Upper lobe of left lung (tissue), 6 donors: ENCODE data around the gene KAZN. TPM values are rescaled to one million over a fixed set of nuclear protein-coding genes. Genes with fewer than 3 reads are reported as not detected.

ENCODE experiments used
- ATAC-seq, 2 donors: fragments of 200-7000 bp; cut with Tn5 transposase; one replicate each; pipeline ENCODE4 v1.9.1; 2022; ENCODE audit warnings: mild to moderate bottlenecking in 2 of 2, moderate library complexity in 2 of 2; ENCODE audit not compliant: low FRiP score in 2 of 2
- DNase-seq, 2 donors: peaks; one replicate each; pipeline ENCODE4 v3.0.0-alpha.2; 2019 to 2020
- H3K27ac ChIP-seq, 4 donors: fragments of 200-600 bp; sonication (generic); one replicate each; pipeline ENCODE4 v1.5.1; 2016 to 2019
- H3K27me3 ChIP-seq, 4 donors: fragments of 200-600 bp; sonication (generic); one replicate each; pipeline ENCODE4 v1.5.1; 2017 to 2019
- H3K36me3 ChIP-seq, 4 donors: fragments of 200-600 bp; sonication (generic); one replicate each; pipeline ENCODE4 v1.5.1; 2016 to 2019
- H3K4me1 ChIP-seq, 4 donors: fragments of 200-600 bp; sonication (generic); one replicate each; pipeline ENCODE4 v1.5.1; 2018 to 2019
- H3K4me3 ChIP-seq, 4 donors: fragments of 200-600 bp; sonication (generic); one replicate each; pipeline ENCODE4 v1.5.1; 2017 to 2019; ENCODE audit warnings: mild to moderate bottlenecking in 2 of 4, moderate library complexity in 1 of 4
- H3K9me3 ChIP-seq, 4 donors: fragments of 200-600 bp; sonication (generic); one replicate each; pipeline ENCODE4 v1.5.1; 2018 to 2019
- EP300 ChIP-seq, 4 donors: sonication (generic); formaldehyde crosslinking; IDR thresholded peaks; one replicate each; pipeline ENCODE4 v1.5.1; 2017; ENCODE audit warnings: antibody characterized with exemption in 4 of 4, control low read depth in 2 of 4
- POLR2A ChIP-seq, 4 donors: fragments of 450-650 bp; IDR thresholded peaks; one replicate each; pipeline ENCODE4 v1.5.1; 2016 to 2017; ENCODE audit warnings: antibody characterized with exemption in 4 of 4, mild to moderate bottlenecking in 2 of 4
- POLR2AphosphoS5 ChIP-seq, 2 donors: sonication (generic); formaldehyde crosslinking; IDR thresholded peaks; one replicate each; pipeline ENCODE4 v1.5.1; 2017; ENCODE audit warnings: antibody characterized with exemption in 2 of 2
- WGBS, 2 donors: methylation state at CpG; one replicate each; pipeline ENCODE4 v1.1.5; 2017 to 2018; 5-methylcytosine and 5-hydroxymethylcytosine counted together
- total RNA-seq, 6 donors: library from RNA; depleted of rRNA in 4 of 6; stranded (reverse); fragments of >200 nt in 4 of 6; gene quantifications; one replicate each; pipeline versions ENCODE4 v1.1.0 to v1.2.1, GENCODE V29; 2016 to 2021
- TF ChIP-seq, protein P1 (sequence below), 6 experiments: fragments of 450-650 bp in 4 of 6; fragments of 200-600 bp in 2 of 6; sonication (generic) in 2 of 6; IDR thresholded peaks; one replicate each; pipeline ENCODE4 v1.5.1; 2016 to 2019; ENCODE audit warnings: antibody characterized with exemption in 6 of 6
- donor health status: DM: no; HTN: no; CAD: no; lungs with moderate emphysema.
- donor health status: DM: no; HTN: yes; CAD: no; lungs with severe emphysema.

Gene KAZN
- total RNA-seq, 6 donors from 2014 or later = 11.5 to 30.0 (median 17.6) TPM

DNA sequence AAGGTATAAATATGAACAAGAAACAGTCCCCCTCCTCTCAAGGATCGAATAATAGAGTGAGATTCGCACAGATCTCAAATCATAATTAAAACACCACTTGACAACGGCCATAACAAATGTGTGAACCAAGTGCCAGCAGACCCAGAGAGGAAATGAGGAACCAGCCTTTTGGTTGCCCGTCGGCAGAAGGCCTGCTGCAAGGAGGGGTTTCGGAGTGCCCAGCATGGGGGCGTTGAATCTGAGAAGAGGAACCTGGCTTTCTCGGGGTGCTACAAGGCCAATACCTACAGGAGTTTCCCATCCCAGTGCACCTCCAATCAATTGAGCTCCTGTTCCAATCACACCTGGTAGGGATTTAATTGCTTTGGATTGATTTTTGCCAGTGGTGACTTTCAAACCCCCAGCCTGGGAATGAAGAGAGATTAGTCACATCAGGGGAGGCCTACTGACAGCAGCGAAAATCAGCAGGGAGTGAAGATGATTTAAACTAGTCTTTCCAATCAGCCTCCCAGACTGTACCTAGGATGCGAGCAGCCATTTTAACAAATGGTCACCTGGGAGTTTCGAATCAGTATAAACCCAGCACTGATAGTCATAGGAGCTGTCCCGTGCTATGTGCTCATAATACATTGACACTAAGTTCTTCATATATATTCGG lies 263.8 kb downstream of the KAZN start:
- 78 to 83% methylated on average over 13 of the region's 13 CpGs for WGBS, 2 donors
- ATAC-seq (no peak), DNase-seq (no peak)
- H3K27ac ChIP-seq = no peak overlapping the region
- no peaks in the 10 kb centered on the region for H3K27me3 ChIP-seq
- no peak overlapping the region for H3K4me3 ChIP-seq
- no peaks in the 10 kb centered on the region for H3K36me3 ChIP-seq
- TF ChIP-seq, protein P1, sequence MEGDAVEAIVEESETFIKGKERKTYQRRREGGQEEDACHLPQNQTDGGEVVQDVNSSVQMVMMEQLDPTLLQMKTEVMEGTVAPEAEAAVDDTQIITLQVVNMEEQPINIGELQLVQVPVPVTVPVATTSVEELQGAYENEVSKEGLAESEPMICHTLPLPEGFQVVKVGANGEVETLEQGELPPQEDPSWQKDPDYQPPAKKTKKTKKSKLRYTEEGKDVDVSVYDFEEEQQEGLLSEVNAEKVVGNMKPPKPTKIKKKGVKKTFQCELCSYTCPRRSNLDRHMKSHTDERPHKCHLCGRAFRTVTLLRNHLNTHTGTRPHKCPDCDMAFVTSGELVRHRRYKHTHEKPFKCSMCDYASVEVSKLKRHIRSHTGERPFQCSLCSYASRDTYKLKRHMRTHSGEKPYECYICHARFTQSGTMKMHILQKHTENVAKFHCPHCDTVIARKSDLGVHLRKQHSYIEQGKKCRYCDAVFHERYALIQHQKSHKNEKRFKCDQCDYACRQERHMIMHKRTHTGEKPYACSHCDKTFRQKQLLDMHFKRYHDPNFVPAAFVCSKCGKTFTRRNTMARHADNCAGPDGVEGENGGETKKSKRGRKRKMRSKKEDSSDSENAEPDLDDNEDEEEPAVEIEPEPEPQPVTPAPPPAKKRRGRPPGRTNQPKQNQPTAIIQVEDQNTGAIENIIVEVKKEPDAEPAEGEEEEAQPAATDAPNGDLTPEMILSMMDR (IDR thresholded peaks at IDR 0.05) = no peak
- no peak for TF ChIP-seq POLR2AphosphoS5 (IDR thresholded peaks at IDR 0.05)
- no peak for TF ChIP-seq POLR2A (IDR thresholded peaks at IDR 0.05)
- no peak for TF ChIP-seq EP300 (IDR thresholded peaks at IDR 0.05)
- no peaks in the 10 kb centered on the region for H3K4me1 ChIP-seq
- no peaks in the 10 kb centered on the region for H3K9me3 ChIP-seq

DNA sequence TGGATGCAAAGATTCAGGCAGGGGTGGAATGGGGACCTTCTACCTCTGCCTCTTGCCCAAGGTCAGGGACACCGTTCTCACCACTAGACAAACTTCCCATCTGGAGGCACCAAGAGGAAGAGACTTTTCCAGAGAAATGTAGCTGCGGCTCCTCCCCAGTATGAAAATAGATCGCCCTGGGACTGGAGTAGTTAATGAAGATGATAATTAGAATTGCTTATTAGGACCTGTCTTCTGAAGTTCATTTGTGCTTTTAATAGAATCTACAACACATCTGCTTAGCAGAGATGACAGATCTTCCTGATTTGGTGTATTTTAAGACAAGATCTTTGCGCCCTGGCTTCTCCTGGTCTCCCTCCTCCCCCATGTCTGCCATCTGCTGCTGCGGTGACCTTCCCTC lies 266.6 kb downstream of the KAZN start:
- Histone ChIP-seq H3K4me3 (no peak overlapping the region), H3K36me3 (no peaks in the 10 kb centered on the region), H3K27ac (no peak overlapping the region), H3K27me3 (no peaks in the 10 kb centered on the region), H3K4me1 (no peaks in the 10 kb centered on the region), H3K9me3 (no peaks in the 10 kb centered on the region)
- 85 to 88% methylated on average over 5 of the region's 5 CpGs for WGBS, 2 donors
- DNase-seq (no peak), ATAC-seq (no peak)
- TF ChIP-seq, protein P1 (IDR thresholded peaks at IDR 0.05) = no peak
- no peak for TF ChIP-seq POLR2AphosphoS5 (IDR thresholded peaks at IDR 0.05)
- no peak for TF ChIP-seq POLR2A (IDR thresholded peaks at IDR 0.05)
- no peak for TF ChIP-seq EP300 (IDR thresholded peaks at IDR 0.05)

DNA sequence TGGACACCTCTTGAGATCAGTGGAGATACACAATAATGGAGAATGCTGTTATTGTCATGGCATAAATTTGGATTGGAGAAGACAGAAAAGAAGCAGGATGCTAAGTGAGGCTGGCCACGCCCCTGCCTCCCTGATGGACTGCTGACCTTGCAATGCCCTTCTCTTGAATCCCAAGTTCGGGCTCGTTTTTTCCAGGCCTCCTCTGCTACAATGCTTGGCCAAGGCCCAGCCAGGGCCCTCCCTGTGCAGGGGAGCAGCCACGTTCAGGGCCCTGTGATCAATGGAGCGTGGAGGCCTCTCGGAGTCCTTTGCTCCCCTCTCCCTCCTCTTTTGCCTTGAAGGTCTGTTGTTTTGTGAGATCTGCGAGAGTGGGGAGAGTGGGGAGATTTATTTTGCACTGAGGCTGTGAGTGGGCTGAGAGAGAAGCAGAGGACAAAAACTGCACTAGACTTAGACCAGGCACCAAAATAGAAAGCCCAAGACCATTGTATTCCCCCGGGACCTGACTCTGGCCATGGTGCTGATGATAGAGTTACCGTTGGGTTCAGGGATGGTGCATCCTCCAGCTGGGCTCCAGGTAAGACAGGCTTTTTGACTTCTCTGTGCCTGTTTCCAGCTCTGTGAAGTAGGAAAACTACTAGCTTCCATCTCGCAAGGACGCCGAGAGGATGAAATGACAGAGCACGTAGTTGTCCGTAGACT lies 268.6 kb downstream of the KAZN start:
- Histone ChIP-seq H3K27ac (no peak overlapping the region), H3K36me3 (no peaks in the 10 kb centered on the region), H3K4me1 (no peaks in the 10 kb centered on the region), H3K9me3 (no peaks in the 10 kb centered on the region), H3K27me3 (no peaks in the 10 kb centered on the region), H3K4me3 (no peak overlapping the region)
- ATAC-seq (no peak), DNase-seq (no peak)
- TF ChIP-seq, protein P1 (IDR thresholded peaks at IDR 0.05) = no peak
- TF ChIP-seq EP300 (IDR thresholded peaks at IDR 0.05) = no peak
- no peak for TF ChIP-seq POLR2A (IDR thresholded peaks at IDR 0.05)
- no peak for TF ChIP-seq POLR2AphosphoS5 (IDR thresholded peaks at IDR 0.05)
- 65 to 73% methylated on average over 8 to 14 of the region's 14 CpGs for WGBS, 2 donors

DNA sequence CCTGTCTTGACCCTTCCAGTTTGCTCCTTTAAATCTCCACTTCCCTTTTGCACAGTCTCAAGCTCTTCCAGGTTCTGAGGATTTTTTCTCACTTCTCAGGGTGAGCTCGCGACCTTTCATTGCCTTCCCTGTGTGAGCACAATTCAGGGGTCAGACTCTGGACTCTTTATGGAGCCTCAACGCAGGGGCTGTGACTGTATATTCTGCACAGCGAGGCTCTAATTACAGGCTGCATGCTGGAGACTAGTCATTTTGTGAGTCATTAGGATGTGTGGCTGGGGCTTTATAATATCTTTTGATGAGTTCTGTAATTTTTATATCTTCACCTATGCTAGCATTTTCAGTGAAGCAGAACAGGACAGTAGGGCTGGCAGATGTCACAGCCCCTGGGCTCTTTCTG lies 270.7 kb downstream of the KAZN start:
- no peaks in the 10 kb centered on the region for H3K9me3 ChIP-seq
- no peak for TF ChIP-seq EP300 (IDR thresholded peaks at IDR 0.05)
- no peak for TF ChIP-seq POLR2A (IDR thresholded peaks at IDR 0.05)
- no peak for TF ChIP-seq POLR2AphosphoS5 (IDR thresholded peaks at IDR 0.05)
- TF ChIP-seq, protein P1 (IDR thresholded peaks at IDR 0.05) = no peak
- no peak overlapping the region for H3K27ac ChIP-seq
- no peaks in the 10 kb centered on the region for H3K4me1 ChIP-seq
- no peak overlapping the region for H3K4me3 ChIP-seq
- WGBS, 2 donors = 70 to 78% methylated on average over 4 of the region's 4 CpGs
- H3K36me3 ChIP-seq = no peaks in the 10 kb centered on the region
- ATAC-seq (no peak), DNase-seq (no peak)
- no peaks in the 10 kb centered on the region for H3K27me3 ChIP-seq
